GM21529 (cell line): Measurements from ENCODE around the gene FAIM2.

ENCODE experiments used
- ATAC-seq: cut with Tn5 transposase; IDR thresholded peaks from one replicate; pipeline ENCODE4 v1.9.1; 2021; ENCODE audit not compliant: unreplicated experiment

The FAIM2 gene

GRCh38 chr12:49941556-49942511 lies 38.1 kb upstream of the FAIM2 start:
- no peak for ATAC-seq

DNA sequence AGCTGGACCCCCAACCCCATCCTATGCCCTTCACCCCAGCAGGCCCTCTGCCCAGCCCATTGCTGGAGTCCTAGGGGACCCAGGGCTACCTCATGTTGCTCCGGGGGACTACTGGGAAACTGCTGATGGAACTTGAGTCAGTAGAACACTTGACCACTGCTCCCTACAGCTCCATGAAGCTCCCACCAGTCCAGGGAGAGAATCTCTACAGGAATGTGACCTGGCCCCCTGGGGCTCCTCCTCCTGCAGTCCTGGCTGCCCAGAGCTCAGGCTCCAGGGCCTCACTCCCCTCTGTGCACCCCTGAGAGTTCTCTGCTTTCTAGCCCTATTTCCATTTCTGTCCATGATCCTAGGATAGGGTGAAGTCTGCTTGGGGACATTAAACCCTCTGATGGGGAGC lies 36.0 kb upstream of the FAIM2 start:
- ATAC-seq: no peak

DNA sequence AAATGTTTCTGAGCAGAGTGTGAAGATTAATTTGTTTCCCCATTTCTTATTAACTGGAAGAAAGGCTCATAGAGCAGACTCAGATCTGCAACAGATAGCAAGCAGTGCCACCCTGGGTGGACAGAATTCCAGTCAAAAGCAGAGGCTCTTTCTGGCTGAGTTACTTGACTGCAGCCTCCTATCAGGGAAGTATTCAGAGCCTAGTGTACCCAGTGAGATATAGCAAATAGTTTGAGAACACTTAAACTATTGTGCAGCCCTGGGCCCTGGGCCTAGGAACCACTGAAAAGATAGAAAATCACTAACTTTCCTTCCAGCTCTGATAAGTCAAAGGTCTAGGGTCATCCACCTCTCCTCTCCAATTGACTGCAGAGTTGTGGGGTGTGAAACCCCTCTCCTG lies 35.6 kb upstream of the FAIM2 start:
- ATAC-seq: no peak

- no peak for ATAC-seq
These were observed 34.1 kb upstream of the FAIM2 start for GRCh38 chr12:49937639-49938300.

- no peak for ATAC-seq
These were observed 33.2 kb upstream of the FAIM2 start for GRCh38 chr12:49936925-49937324.

GRCh38 chr12:49934505-49934904 lies 30.8 kb upstream of the FAIM2 start:
- no peak for ATAC-seq

- ATAC-seq: no peak
These were observed 30.1 kb upstream of the FAIM2 start for GRCh38 chr12:49933796-49934195.

- ATAC-seq: no peak
These were observed 28.9 kb upstream of the FAIM2 start for GRCh38 chr12:49932533-49933130.

- no peak for ATAC-seq
These were observed 28.3 kb upstream of the FAIM2 start for GRCh38 chr12:49932023-49932422.

GRCh38 chr12:49930515-49931288 lies 27.0 kb upstream of the FAIM2 start:
- no peak for ATAC-seq

- ATAC-seq: no peak
These were observed 25.9 kb upstream of the FAIM2 start for GRCh38 chr12:49929581-49929980.

GRCh38 chr12:49928471-49928870 lies 24.8 kb upstream of the FAIM2 start:
- no peak for ATAC-seq

DNA sequence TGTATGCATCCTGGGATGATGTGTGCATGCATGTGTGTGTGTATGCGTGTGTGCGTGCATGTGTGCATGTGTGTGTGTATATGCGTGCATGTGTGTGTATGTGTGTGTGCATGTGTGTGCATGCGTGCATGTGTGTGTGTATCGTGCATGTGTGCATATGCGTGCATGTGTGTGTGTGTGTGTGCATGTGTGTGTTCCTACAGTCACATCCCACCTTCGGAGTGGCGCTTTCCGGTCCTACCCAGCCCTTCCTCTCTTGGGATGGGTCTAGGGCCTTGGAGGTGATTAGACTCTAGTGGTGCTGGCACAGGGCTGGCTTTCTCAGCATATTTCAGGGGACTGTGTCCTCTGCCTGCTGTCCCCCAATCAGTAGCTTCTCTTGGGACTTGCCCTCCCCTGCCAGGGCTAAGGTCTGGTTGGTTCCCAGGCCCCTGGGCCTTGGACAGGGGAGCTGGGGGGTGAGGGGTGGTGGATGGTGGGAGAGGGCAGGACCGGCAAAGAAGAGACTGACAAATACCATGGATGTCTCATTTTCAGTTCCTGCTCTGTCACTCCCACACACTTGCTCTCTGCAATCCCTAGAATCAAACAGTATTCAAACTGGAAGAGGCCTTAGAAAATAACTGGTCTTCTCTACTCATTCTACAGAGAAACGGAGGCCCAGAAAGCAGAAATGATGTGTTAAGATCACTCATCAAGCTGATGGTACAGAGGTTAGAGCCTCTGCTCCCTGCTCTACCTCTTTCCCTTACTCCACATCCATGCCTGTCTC lies 21.9 kb upstream of the FAIM2 start:
- ATAC-seq: no peak

DNA sequence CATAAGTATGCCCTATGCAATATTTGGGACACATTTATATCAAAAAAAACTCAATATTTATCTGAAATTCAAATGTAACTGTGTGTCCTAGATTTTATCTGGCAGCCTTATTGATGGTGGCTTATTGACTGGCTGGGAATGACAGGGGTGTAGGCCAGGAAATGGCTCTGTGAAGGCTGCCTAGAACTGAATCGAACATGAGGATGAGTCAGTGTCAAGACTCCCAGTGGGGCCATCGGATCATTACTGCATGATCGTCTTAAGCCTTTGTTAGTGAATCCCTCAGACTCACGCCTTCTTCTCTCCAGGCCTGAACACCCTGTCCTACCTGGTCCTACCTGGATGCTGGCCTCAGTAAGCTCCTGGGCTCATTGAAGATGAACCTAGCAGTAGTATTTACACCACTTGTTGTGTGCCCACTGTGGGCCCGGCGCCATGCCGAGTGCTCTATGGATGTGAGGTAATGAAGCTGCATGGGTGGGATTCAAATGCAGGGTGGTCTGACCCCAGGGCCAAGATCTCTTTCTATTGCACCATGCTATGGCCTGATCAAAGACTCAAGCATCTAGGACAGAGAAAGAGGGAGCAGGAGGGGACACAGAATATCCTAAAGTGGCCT lies 21.0 kb upstream of the FAIM2 start:
- ATAC-seq: no peak

- no peak for ATAC-seq
These were observed 20.3 kb upstream of the FAIM2 start for GRCh38 chr12:49923880-49924556.

DNA sequence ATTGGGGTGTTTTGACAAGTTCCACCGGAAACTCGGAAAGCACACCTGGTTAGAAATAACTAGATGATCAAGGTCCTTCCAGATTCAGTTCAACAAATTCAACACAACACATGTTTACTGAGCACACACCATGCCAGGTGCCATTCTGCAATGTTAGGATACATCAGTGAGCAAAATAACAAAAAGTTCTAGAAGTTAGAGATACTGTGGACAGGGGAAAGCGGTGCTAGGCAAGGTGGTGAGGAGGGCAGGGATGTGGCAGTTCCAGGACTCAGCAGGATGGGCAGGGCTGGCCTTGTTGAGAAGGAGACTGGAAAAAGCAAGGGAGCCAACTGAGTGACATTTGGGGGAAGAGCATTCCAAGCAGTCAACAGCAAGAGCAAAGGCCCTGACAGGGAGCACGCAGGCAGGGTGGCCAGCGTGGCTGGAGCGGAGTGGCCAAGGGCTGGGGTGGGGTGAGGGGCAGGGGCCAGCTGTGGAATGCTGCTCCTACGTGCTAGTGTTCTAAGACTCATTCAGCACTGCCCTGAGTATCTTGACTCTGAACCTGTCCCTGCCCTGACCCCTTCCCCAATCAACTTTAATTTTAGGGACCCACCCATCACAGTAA lies 19.4 kb upstream of the FAIM2 start:
- ATAC-seq: no peak

DNA sequence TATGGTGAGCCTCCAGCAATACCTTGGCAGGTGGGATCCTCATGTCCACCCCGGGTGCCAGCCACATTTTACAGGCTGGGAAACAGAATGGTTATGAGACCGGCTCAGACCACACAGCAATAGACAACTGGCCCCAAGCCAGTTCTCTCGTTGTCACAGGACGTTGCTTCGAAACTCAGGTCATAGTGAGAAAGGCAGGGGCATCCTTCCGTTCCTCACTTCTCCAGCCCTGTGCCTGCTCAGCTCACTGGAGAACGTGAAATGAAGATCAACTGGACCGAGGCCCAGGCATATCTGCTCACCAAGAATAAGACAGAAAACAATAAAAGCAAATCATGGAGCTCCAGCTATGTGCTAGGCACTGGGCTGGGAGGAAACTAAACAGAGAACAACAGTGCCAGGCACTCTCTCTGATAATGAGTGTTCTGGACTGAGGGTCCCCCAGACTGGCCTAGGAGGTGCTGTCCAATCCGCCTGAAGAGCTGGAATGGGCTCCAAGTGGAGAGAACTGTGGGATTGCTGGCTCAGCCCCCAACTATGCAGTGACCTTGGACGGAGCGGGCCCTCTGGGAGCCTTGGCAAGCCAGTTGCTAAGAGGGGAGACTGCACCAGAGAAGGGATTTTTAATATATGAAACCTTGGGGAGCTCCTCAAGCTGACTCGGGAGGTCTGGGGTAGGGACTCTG lies 18.8 kb upstream of the FAIM2 start:
- no peak for ATAC-seq

- ATAC-seq: no peak
These were observed 18.2 kb upstream of the FAIM2 start for GRCh38 chr12:49921936-49922335.
